HCT116 (cell line): ENCODE measurements around the gene BSCL2.

ENCODE experiments used
- EGR1 ChIP-seq: IDR thresholded peaks from 2 replicates; pipeline ENCODE4 v1.6.1; 2012; ENCODE audit warnings: low read depth
- EZH2 ChIP-seq: fragments of 200-600 bp; sonication (generic); IDR thresholded peaks from 2 replicates; pipeline ENCODE4 v1.6.1; 2017; ENCODE audit warnings: antibody characterized with exemption, mixed run types
- POLR2A ChIP-seq: IDR thresholded peaks from 2 replicates; pipeline ENCODE4 v1.7.0; 2011; ENCODE audit warnings: borderline replicate concordance; ENCODE audit not compliant: insufficient read depth, insufficient read length; ENCODE audit errors: extremely low read depth
- POLR2AphosphoS5 ChIP-seq: IDR thresholded peaks from 2 replicates; pipeline ENCODE4 v1.6.1; 2011; ENCODE audit warnings: mild to moderate bottlenecking, low read depth, low read length, moderate library complexity
- SIN3A ChIP-seq: IDR thresholded peaks from 2 replicates; pipeline ENCODE4 v1.6.1; 2012; ENCODE audit warnings: low read depth
- SRF ChIP-seq: IDR thresholded peaks from 2 replicates; pipeline ENCODE4 v1.6.1; 2012; ENCODE audit warnings: low read depth
- YY1 ChIP-seq: IDR thresholded peaks from 2 replicates; pipeline ENCODE4 v1.6.1; 2011; ENCODE audit warnings: low read length, low read depth, moderate library complexity, mild to moderate bottlenecking; ENCODE audit not compliant: insufficient replicate concordance; ENCODE audit errors: extremely low read depth
- TF ChIP-seq, protein P1 (sequence below), 3 experiments: fragments of 200-600 bp in 1 of 3; sonication (generic) in 1 of 3; IDR thresholded peaks in 2 of 3; conservative IDR thresholded peaks in 1 of 3; 2 replicates each; pipeline ENCODE4 v1.5.1; 2012 to 2017; ENCODE audit warnings: low read depth in 2 of 3, low read length in 2 of 3, antibody characterized with exemption in 1 of 3, borderline replicate concordance in 1 of 3, control low read depth in 1 of 3, mild to moderate bottlenecking in 1 of 3, mixed read lengths in 1 of 3, mixed run types in 1 of 3, moderate library complexity in 1 of 3; ENCODE audit not compliant: insufficient read depth in 1 of 3
- TF ChIP-seq, protein P2 (sequence below): IDR thresholded peaks from 2 replicates; pipeline ENCODE4 v1.6.1; 2012

DNA sequence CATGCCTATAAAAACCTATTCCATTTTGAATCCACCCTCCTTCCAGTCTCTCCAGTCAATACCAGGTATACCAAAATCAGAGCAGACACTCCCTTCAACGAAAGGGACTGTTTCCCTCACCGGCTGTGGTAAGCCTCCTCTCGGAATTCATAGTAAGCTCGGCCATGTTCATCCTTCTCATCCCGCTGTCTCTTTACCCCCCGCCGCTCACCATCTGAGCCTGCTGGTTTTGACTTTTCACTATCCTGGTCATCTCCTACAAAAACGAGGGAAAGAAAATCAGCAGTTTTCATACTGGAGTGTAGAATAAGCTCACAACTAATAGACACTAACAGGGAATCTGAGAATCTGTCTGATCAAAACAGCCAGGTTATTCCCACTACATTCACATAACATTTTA, 16.9 kb upstream of the BSCL2 start:
- TF ChIP-seq EGR1 (no peak), SRF (no peak), EZH2 (no peak), POLR2A (no peak), YY1 (no peak), POLR2AphosphoS5 (no peak), SIN3A (no peak)
- TF ChIP-seq, protein P1, sequence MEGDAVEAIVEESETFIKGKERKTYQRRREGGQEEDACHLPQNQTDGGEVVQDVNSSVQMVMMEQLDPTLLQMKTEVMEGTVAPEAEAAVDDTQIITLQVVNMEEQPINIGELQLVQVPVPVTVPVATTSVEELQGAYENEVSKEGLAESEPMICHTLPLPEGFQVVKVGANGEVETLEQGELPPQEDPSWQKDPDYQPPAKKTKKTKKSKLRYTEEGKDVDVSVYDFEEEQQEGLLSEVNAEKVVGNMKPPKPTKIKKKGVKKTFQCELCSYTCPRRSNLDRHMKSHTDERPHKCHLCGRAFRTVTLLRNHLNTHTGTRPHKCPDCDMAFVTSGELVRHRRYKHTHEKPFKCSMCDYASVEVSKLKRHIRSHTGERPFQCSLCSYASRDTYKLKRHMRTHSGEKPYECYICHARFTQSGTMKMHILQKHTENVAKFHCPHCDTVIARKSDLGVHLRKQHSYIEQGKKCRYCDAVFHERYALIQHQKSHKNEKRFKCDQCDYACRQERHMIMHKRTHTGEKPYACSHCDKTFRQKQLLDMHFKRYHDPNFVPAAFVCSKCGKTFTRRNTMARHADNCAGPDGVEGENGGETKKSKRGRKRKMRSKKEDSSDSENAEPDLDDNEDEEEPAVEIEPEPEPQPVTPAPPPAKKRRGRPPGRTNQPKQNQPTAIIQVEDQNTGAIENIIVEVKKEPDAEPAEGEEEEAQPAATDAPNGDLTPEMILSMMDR (IDR thresholded peaks at IDR 0.05 in 2 of 3, conservative IDR thresholded peaks at IDR 0.05 in 1 of 3; ENCODE audit: borderline replicate concordance in 1 of 3, insufficient read depth in 1 of 3, low read depth in 2 of 3, low read length in 2 of 3): no peak
- TF ChIP-seq, protein P2, sequence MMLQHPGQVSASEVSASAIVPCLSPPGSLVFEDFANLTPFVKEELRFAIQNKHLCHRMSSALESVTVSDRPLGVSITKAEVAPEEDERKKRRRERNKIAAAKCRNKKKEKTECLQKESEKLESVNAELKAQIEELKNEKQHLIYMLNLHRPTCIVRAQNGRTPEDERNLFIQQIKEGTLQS: no peak
